Astrocyte (in vitro differentiated cells and primary cell): ENCODE measurements around the gene FZR1. TPM values are rescaled to one million over a fixed set of nuclear protein-coding genes. Genes with fewer than 3 reads are reported as not detected.

Experiments used
- DNase-seq: peaks from one replicate; pipeline ENCODE4 v3.0.0-alpha.2; 2010; ENCODE audit warnings: low read depth
- FAIRE-seq: peaks from 2 replicates; lab custom pipeline; 2011; peaks lifted over from hg19 to GRCh38; lab: Jason Lieb, UNC
- H2AFZ ChIP-seq: 2 replicates; pipeline ENCODE4 v1.6.0; 2012; ENCODE audit warnings: low read depth, low read length, inconsistent platforms
- H3K27ac ChIP-seq: 2 replicates; pipeline ENCODE4 v1.5.1; 2011; ENCODE audit warnings: low read depth, low read length, inconsistent platforms
- H3K27me3 ChIP-seq: 2 replicates; pipeline ENCODE4 v1.6.0; 2011; ENCODE audit warnings: low read length, inconsistent platforms; ENCODE audit not compliant: insufficient read depth
- H3K36me3 ChIP-seq: 2 replicates; pipeline ENCODE4 v1.5.1; 2011; ENCODE audit warnings: low read length, inconsistent platforms; ENCODE audit not compliant: insufficient read depth
- H3K4me1 ChIP-seq: 2 replicates; pipeline ENCODE4 v1.5.1; 2011; ENCODE audit warnings: low read length, inconsistent platforms; ENCODE audit not compliant: insufficient read depth
- H3K4me2 ChIP-seq: 2 replicates; pipeline ENCODE4 v1.6.0; 2012; ENCODE audit warnings: low read length, inconsistent platforms
- H3K4me3 ChIP-seq: 2 replicates; pipeline ENCODE4 v1.5.1; 2011; ENCODE audit warnings: low read depth, mild to moderate bottlenecking, low read length, inconsistent platforms; ENCODE audit not compliant: insufficient read depth
- H3K79me2 ChIP-seq: 2 replicates; pipeline ENCODE4 v1.6.0; 2012; ENCODE audit warnings: mild to moderate bottlenecking, low read length, inconsistent platforms; ENCODE audit not compliant: insufficient read depth
- H3K9ac ChIP-seq: 2 replicates; pipeline ENCODE4 v1.6.0; 2012; ENCODE audit warnings: mild to moderate bottlenecking, low read length, inconsistent platforms
- H3K9me3 ChIP-seq: 2 replicates; pipeline ENCODE4 v1.5.1; 2012; ENCODE audit warnings: low read depth, mild to moderate bottlenecking, low read length, inconsistent platforms; ENCODE audit not compliant: insufficient read depth
- H4K20me1 ChIP-seq: 2 replicates; pipeline ENCODE4 v1.6.0; 2012; ENCODE audit warnings: low read length, inconsistent platforms; ENCODE audit not compliant: insufficient read depth
- H3K27ac Mint-ChIP-seq: one replicate; pipeline ENCODE4 v1.8.0; 2021; ENCODE audit warnings: mild to moderate bottlenecking, mixed read lengths; ENCODE audit not compliant: unreplicated experiment
- H3K27me3 Mint-ChIP-seq: one replicate; pipeline ENCODE4 v1.8.0; 2021; ENCODE audit warnings: low read depth, mixed read lengths; ENCODE audit not compliant: unreplicated experiment
- H3K36me3 Mint-ChIP-seq: one replicate; pipeline ENCODE4 v1.8.0; 2021; ENCODE audit warnings: low read depth, mixed read lengths; ENCODE audit not compliant: unreplicated experiment
- H3K4me1 Mint-ChIP-seq: one replicate; pipeline ENCODE4 v1.8.0; 2021; ENCODE audit warnings: low read depth, mixed read lengths; ENCODE audit not compliant: unreplicated experiment
- H3K4me3 Mint-ChIP-seq: one replicate; pipeline ENCODE4 v1.8.0; 2021; ENCODE audit warnings: mild to moderate bottlenecking, moderate library complexity, mixed read lengths; ENCODE audit not compliant: unreplicated experiment
- H3K9me3 Mint-ChIP-seq: one replicate; pipeline ENCODE4 v1.8.0; 2021; ENCODE audit warnings: mild to moderate bottlenecking, mixed read lengths; ENCODE audit not compliant: unreplicated experiment
- EZH2 ChIP-seq: IDR thresholded peaks from 2 replicates; pipeline ENCODE4 v1.6.1; 2012; ENCODE audit warnings: mild to moderate bottlenecking, low read length, inconsistent platforms; ENCODE audit not compliant: insufficient read depth
- total RNA-seq: library from RNA; stranded (reverse); gene quantifications from 2 replicates; pipeline ENCODE4 v1.2.1, GENCODE V29; 2021
- TF ChIP-seq, protein P1 (sequence below): IDR thresholded peaks from 2 replicates; pipeline ENCODE4 v1.5.1; 2011; ENCODE audit warnings: low read depth, mild to moderate bottlenecking, inconsistent platforms, low read length, moderate library complexity; ENCODE audit not compliant: insufficient read depth

Gene FZR1
- total RNA-seq, 1 donor from 2014 or later = 51.8 TPM

GRCh38 chr19:3479177-3479833 is 26.8 kb upstream of the FZR1 start:
- Histone ChIP-seq H3K9ac (no peak overlapping the region), H3K79me2 (no peaks in the 10 kb centered on the region), H3K27ac (no peak overlapping the region), H3K4me2 (no peak overlapping the region), H3K4me3 (no peak overlapping the region), H3K27me3 (peaks cover 20% of the 10 kb centered on the region), H3K4me1 (no peaks in the 10 kb centered on the region), H4K20me1 (no peaks in the 10 kb centered on the region), H2AFZ (no peak overlapping the region), H3K9me3 (no peaks in the 10 kb centered on the region), H3K36me3 (no peaks in the 10 kb centered on the region)
- H3K4me1 Mint-ChIP-seq = no peaks in the 10 kb centered on the region
- TF ChIP-seq, protein P1, sequence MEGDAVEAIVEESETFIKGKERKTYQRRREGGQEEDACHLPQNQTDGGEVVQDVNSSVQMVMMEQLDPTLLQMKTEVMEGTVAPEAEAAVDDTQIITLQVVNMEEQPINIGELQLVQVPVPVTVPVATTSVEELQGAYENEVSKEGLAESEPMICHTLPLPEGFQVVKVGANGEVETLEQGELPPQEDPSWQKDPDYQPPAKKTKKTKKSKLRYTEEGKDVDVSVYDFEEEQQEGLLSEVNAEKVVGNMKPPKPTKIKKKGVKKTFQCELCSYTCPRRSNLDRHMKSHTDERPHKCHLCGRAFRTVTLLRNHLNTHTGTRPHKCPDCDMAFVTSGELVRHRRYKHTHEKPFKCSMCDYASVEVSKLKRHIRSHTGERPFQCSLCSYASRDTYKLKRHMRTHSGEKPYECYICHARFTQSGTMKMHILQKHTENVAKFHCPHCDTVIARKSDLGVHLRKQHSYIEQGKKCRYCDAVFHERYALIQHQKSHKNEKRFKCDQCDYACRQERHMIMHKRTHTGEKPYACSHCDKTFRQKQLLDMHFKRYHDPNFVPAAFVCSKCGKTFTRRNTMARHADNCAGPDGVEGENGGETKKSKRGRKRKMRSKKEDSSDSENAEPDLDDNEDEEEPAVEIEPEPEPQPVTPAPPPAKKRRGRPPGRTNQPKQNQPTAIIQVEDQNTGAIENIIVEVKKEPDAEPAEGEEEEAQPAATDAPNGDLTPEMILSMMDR = no peak
- TF ChIP-seq EZH2 = no peak
- H3K27ac Mint-ChIP-seq = no peak overlapping the region
- H3K36me3 Mint-ChIP-seq = no peaks in the 10 kb centered on the region
- H3K9me3 Mint-ChIP-seq = no peaks in the 10 kb centered on the region
- no peak overlapping the region for H3K4me3 Mint-ChIP-seq
- FAIRE-seq (no peak), DNase-seq (no peak)
- H3K27me3 Mint-ChIP-seq = peaks cover 11% of the 10 kb centered on the region

DNA sequence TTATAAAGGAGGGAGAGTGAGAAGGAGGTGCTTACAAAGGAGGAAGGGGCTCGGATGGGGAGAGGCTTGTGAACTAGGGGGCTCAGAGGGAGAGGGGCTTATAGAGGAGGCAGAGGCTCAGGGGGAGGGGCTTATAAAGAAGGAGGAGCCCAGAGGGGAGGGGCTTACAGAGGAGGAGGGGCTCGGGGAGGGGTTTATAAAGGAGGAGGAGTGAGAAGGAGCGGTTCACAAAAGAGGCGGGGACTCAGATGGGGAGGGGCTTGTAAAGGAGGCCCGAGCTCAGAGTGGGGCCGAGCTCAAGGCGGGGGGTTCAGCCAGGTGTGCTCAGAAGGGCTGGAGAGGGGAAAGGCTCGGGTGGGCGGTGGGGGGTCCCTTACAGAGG is 26.3 kb upstream of the FZR1 start:
- Histone ChIP-seq H3K27me3 (peaks cover 18% of the 10 kb centered on the region), H2AFZ (no peak overlapping the region), H3K9ac (no peak overlapping the region), H3K79me2 (no peaks in the 10 kb centered on the region), H3K27ac (no peak overlapping the region), H3K4me2 (no peak overlapping the region), H3K4me1 (no peaks in the 10 kb centered on the region), H3K4me3 (no peak overlapping the region), H3K9me3 (no peaks in the 10 kb centered on the region), H4K20me1 (no peaks in the 10 kb centered on the region), H3K36me3 (no peaks in the 10 kb centered on the region)
- Mint-ChIP-seq H3K4me1 (no peaks in the 10 kb centered on the region), H3K27me3 (peaks cover 11% of the 10 kb centered on the region), H3K36me3 (no peaks in the 10 kb centered on the region), H3K4me3 (no peak overlapping the region), H3K9me3 (no peaks in the 10 kb centered on the region), H3K27ac (no peak overlapping the region)
- FAIRE-seq (no peak), DNase-seq (no peak)
- TF ChIP-seq, protein P1 = no peak
- TF ChIP-seq EZH2 = no peak

DNA sequence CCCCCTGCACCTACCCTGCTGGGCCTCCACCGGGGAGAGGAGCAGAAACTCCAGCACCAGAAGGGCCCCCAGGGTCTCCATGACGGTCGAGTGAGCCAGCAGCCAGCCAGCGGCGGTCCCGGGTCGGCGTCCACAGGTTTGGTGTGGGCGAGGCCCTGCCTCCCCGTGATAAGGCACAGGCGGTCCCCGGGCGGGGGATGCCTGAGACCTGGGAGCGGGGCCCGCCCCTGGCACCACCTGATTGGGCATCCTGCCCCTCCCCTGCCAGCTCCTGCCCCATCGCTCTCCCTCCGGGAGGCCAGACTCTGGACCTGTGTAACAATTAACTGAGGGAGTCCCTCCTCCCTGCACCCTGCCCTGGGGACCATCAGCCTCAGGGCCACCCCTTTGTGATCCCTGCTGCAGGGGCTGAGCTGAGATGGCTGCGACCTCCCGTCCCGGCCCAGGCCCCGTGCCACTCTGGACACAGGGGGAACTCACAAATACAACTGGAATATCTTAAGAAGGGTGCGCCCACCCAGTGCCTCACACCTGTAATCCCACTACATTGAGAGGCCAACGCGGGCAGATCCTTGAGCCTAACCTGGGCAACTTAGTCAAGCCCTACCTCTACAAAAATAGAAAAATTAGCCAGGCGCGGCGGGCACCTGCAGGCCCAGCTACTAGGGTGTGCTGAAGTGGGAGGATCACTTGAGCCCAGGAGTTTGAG is 25.6 kb upstream of the FZR1 start, which contains the start of gene SMIM24:
Gene SMIM24 (minus strand): TSS at position 143 of the 709 bp plus-strand sequence. CDS start 62 bp downstream, at position 81.
- Histone ChIP-seq H3K27ac (no peak within 1 kb of the TSS), H4K20me1 (no peaks in the 10 kb centered on the region), H3K9ac (no peak within 1 kb of the TSS), H3K79me2 (no peaks in the 10 kb centered on the region), H3K9me3 (no peaks in the 10 kb centered on the region), H2AFZ (no peak within 1 kb of the TSS), H3K36me3 (no peaks in the 10 kb centered on the region), H3K4me1 (no peaks in the 10 kb centered on the region), H3K4me3 (no peak within 1 kb of the TSS), H3K4me2 (no peak within 1 kb of the TSS), H3K27me3 (peaks cover 14% of the 10 kb centered on the region)
- DNase-seq (no peak), FAIRE-seq (no peak)
- Mint-ChIP-seq H3K4me1 (no peaks in the 10 kb centered on the region), H3K9me3 (no peaks in the 10 kb centered on the region), H3K36me3 (no peaks in the 10 kb centered on the region), H3K27me3 (peaks cover 11% of the 10 kb centered on the region), H3K4me3 (no peak within 1 kb of the TSS), H3K27ac (no peak within 1 kb of the TSS)
- no peak for TF ChIP-seq EZH2
- TF ChIP-seq, protein P1 = no peak
